GM18861 (cell line): ENCODE data around the gene ARFGAP1.

Experiments used
- ATAC-seq: cut with Tn5 transposase; IDR thresholded peaks from one replicate; pipeline ENCODE4 v1.9.1; 2021; ENCODE audit not compliant: unreplicated experiment

Gene ARFGAP1

GRCh38 chr20:63318391-63319163 lies 46.0 kb downstream of the ARFGAP1 start:
- no peak for ATAC-seq

- ATAC-seq: no peak
These were observed 46.8 kb downstream of the ARFGAP1 start for GRCh38 chr20:63319164-63320040.

- no peak for ATAC-seq
These were observed 47.5 kb downstream of the ARFGAP1 start for GRCh38 chr20:63320041-63320511.

GRCh38 chr20:63320616-63321147 lies 48.1 kb downstream of the ARFGAP1 start:
- no peak for ATAC-seq

GRCh38 chr20:63321148-63321831 lies 48.7 kb downstream of the ARFGAP1 start:
- ATAC-seq: no peak

GRCh38 chr20:63322146-63322932 lies 49.7 kb downstream of the ARFGAP1 start:
- ATAC-seq: no peak

GRCh38 chr20:63322933-63323273 lies 50.3 kb downstream of the ARFGAP1 start:
- ATAC-seq: no peak

GRCh38 chr20:63323357-63323981 lies 50.9 kb downstream of the ARFGAP1 start:
- ATAC-seq: no peak

- no peak for ATAC-seq
These were observed 52.4 kb downstream of the ARFGAP1 start for GRCh38 chr20:63325021-63325471.

- ATAC-seq: no peak
These were observed 53.1 kb downstream of the ARFGAP1 start for GRCh38 chr20:63325554-63326313.

- ATAC-seq: no peak
These were observed 54.0 kb downstream of the ARFGAP1 start for GRCh38 chr20:63326314-63327230.

- ATAC-seq: no peak
These were observed 54.7 kb downstream of the ARFGAP1 start for GRCh38 chr20:63327231-63327745.

- ATAC-seq: no peak
These were observed 55.5 kb downstream of the ARFGAP1 start for GRCh38 chr20:63328026-63328700.

- ATAC-seq: no peak
These were observed 56.2 kb downstream of the ARFGAP1 start for GRCh38 chr20:63328718-63329275.

GRCh38 chr20:63329331-63330083 lies 56.9 kb downstream of the ARFGAP1 start:
- no peak for ATAC-seq

GRCh38 chr20:63330084-63330760 lies 57.6 kb downstream of the ARFGAP1 start:
- no peak for ATAC-seq
